ENCODE measurements around the gene EBLN1. TPM values are rescaled to one million over a fixed set of nuclear protein-coding genes. Genes with fewer than 3 reads are reported as not detected.
A peak's percentile ranks its signal among the peaks of the same experiment; 100 is the strongest.

The EBLN1 gene
- polyA plus RNA-seq (2013, experiment 1 of 2) = 0.03 TPM
- not detected for polyA plus RNA-seq (2013, experiment 2 of 2)

- Histone ChIP-seq H3K79me2 (ENCODE audit: control insufficient read depth, insufficient read depth, low read length) (no peaks in the 10 kb centered on the region), H3K56ac (ENCODE audit: low read length) (no peak within 1 kb of the TSS), H2AK5ac (ENCODE audit: low read length) (no peak within 1 kb of the TSS), H3K4me2 (ENCODE audit: low read length) (no peak within 1 kb of the TSS), H3K9ac (ENCODE audit: low read length) (no peak within 1 kb of the TSS), H3K27me3 (ENCODE audit: insufficient read depth, low read length, poor library complexity) (no peaks in the 10 kb centered on the region), H2BK5ac (ENCODE audit: low read length) (no peak within 1 kb of the TSS), H4K5ac (ENCODE audit: low read length) (no peak within 1 kb of the TSS), H4K8ac (ENCODE audit: low read depth, low read length) (no peak within 1 kb of the TSS), H3K36me3 (ENCODE audit: control insufficient read depth, insufficient read depth, low read length) (no peaks in the 10 kb centered on the region), H3K79me1 (ENCODE audit: low read length) (no peaks in the 10 kb centered on the region), H2BK120ac (ENCODE audit: low read depth, low read length) (no peak within 1 kb of the TSS), H3K4ac (ENCODE audit: low read depth, low read length) (no peak within 1 kb of the TSS), H3K4me1 (ENCODE audit: control insufficient read depth, low read depth, low read length) (no peaks in the 10 kb centered on the region), H3K23ac (ENCODE audit: low read length) (no peak within 1 kb of the TSS), H3K18ac (ENCODE audit: low read length) (no peak within 1 kb of the TSS), H2BK15ac (replicated peaks; ENCODE audit: low read depth) (no peak within 1 kb of the TSS), H3K27ac (ENCODE audit: low read depth, low read length) (no peak within 1 kb of the TSS), H3K4me3 (ENCODE audit: low read length) (no peak within 1 kb of the TSS)
- no peak for DNase-seq
- WGBS (ENCODE audit: extremely low coverage, insufficient coverage, low lambda C conversion rate) = no CpG with 5 or more reads among the region's 7 CpGs
Measured at GRCh38 chr10:22217842-22218241, at the start of gene EBLN1. Gene EBLN1, minus strand, starts transcription at chr10:22218015. Its CDS starts 8,032 bp downstream, at chr10:22209983.

GRCh38 chr10:22265839-22266537 lies 48.2 kb upstream of the EBLN1 start:
- Histone ChIP-seq H3K4ac (ENCODE audit: low read depth, low read length) (no peak overlapping the region), H2BK120ac (ENCODE audit: low read depth, low read length) (no peak overlapping the region), H3K79me1 (ENCODE audit: low read length) (no peaks in the 10 kb centered on the region), H3K36me3 (ENCODE audit: control insufficient read depth, insufficient read depth, low read length) (no peaks in the 10 kb centered on the region), H3K27ac (ENCODE audit: low read depth, low read length) (no peak overlapping the region), H3K79me2 (ENCODE audit: control insufficient read depth, insufficient read depth, low read length) (no peaks in the 10 kb centered on the region), H3K4me2 (ENCODE audit: low read length) (no peak overlapping the region), H4K5ac (ENCODE audit: low read length) (no peak overlapping the region), H2BK15ac (replicated peaks; ENCODE audit: low read depth) (no peak overlapping the region), H3K56ac (ENCODE audit: low read length) (no peak overlapping the region), H3K4me3 (ENCODE audit: low read length) (no peak overlapping the region), H2BK5ac (ENCODE audit: low read length) (no peak overlapping the region), H4K8ac (ENCODE audit: low read depth, low read length) (no peak overlapping the region), H3K23ac (ENCODE audit: low read length) (no peak overlapping the region), H3K4me1 (ENCODE audit: control insufficient read depth, low read depth, low read length) (no peaks in the 10 kb centered on the region), H2AK5ac (ENCODE audit: low read length) (no peak overlapping the region), H3K27me3 (ENCODE audit: insufficient read depth, low read length, poor library complexity) (no peaks in the 10 kb centered on the region), H3K9ac (ENCODE audit: low read length) (no peak overlapping the region), H3K18ac (ENCODE audit: low read length) (no peak overlapping the region)
- WGBS (ENCODE audit: extremely low coverage, insufficient coverage, low lambda C conversion rate) = no CpG with 5 or more reads among the region's 4 CpGs
- no peak for DNase-seq

- no peaks in the 10 kb centered on the region for H3K36me3 ChIP-seq (ENCODE audit: control insufficient read depth, insufficient read depth, low read length)
- no peak overlapping the region for H3K18ac ChIP-seq (ENCODE audit: low read length)
- H3K56ac ChIP-seq (ENCODE audit: low read length) = no peak overlapping the region
- no peak overlapping the region for H4K8ac ChIP-seq (ENCODE audit: low read depth, low read length)
- no peak overlapping the region for H3K9ac ChIP-seq (ENCODE audit: low read length)
- no peak overlapping the region for H2AK5ac ChIP-seq (ENCODE audit: low read length)
- H2BK120ac ChIP-seq (ENCODE audit: low read depth, low read length) = no peak overlapping the region
- H3K4me2 ChIP-seq (ENCODE audit: low read length) = no peak overlapping the region
- H3K4ac ChIP-seq (ENCODE audit: low read depth, low read length) = no peak overlapping the region
- H3K23ac ChIP-seq (ENCODE audit: low read length) = no peak overlapping the region
- H3K79me2 ChIP-seq (ENCODE audit: control insufficient read depth, insufficient read depth, low read length) = no peaks in the 10 kb centered on the region
- H2BK5ac ChIP-seq (ENCODE audit: low read length) = no peak overlapping the region
- H3K27ac ChIP-seq (ENCODE audit: low read depth, low read length) = no peak overlapping the region
- no peaks in the 10 kb centered on the region for H3K27me3 ChIP-seq (ENCODE audit: insufficient read depth, low read length, poor library complexity)
- DNase-seq = no peak
- WGBS (ENCODE audit: extremely low coverage, insufficient coverage, low lambda C conversion rate) = no CpG with 5 or more reads among the region's 2 CpGs
- H2BK15ac ChIP-seq (replicated peaks; ENCODE audit: low read depth) = no peak overlapping the region
- no peak overlapping the region for H4K5ac ChIP-seq (ENCODE audit: low read length)
- H3K4me3 ChIP-seq (ENCODE audit: low read length) = no peak overlapping the region
- H3K79me1 ChIP-seq (ENCODE audit: low read length) = no peaks in the 10 kb centered on the region
- H3K4me1 ChIP-seq (ENCODE audit: control insufficient read depth, low read depth, low read length) = no peaks in the 10 kb centered on the region
Measured at GRCh38 chr10:22263106-22263505, 45.3 kb upstream of the EBLN1 start.

- H3K9ac ChIP-seq (ENCODE audit: low read length) = no peak overlapping the region
- no peak overlapping the region for H2BK120ac ChIP-seq (ENCODE audit: low read depth, low read length)
- no peak overlapping the region for H3K18ac ChIP-seq (ENCODE audit: low read length)
- H2BK5ac ChIP-seq (ENCODE audit: low read length) = no peak overlapping the region
- no peak overlapping the region for H3K23ac ChIP-seq (ENCODE audit: low read length)
- no peak overlapping the region for H3K4ac ChIP-seq (ENCODE audit: low read depth, low read length)
- H3K79me2 ChIP-seq (ENCODE audit: control insufficient read depth, insufficient read depth, low read length) = no peaks in the 10 kb centered on the region
- no peak overlapping the region for H4K5ac ChIP-seq (ENCODE audit: low read length)
- DNase-seq = peak; percentile 32
- H4K8ac ChIP-seq (ENCODE audit: low read depth, low read length) = no peak overlapping the region
- no peaks in the 10 kb centered on the region for H3K4me1 ChIP-seq (ENCODE audit: control insufficient read depth, low read depth, low read length)
- no peaks in the 10 kb centered on the region for H3K36me3 ChIP-seq (ENCODE audit: control insufficient read depth, insufficient read depth, low read length)
- no peak overlapping the region for H2BK15ac ChIP-seq (replicated peaks; ENCODE audit: low read depth)
- H3K4me2 ChIP-seq (ENCODE audit: low read length) = no peak overlapping the region
- H2AK5ac ChIP-seq (ENCODE audit: low read length) = no peak overlapping the region
- no peak overlapping the region for H3K56ac ChIP-seq (ENCODE audit: low read length)
- no peaks in the 10 kb centered on the region for H3K79me1 ChIP-seq (ENCODE audit: low read length)
- no peak overlapping the region for H3K27ac ChIP-seq (ENCODE audit: low read depth, low read length)
- WGBS (ENCODE audit: extremely low coverage, insufficient coverage, low lambda C conversion rate) = no CpG with 5 or more reads among the region's 3 CpGs
- no peaks in the 10 kb centered on the region for H3K27me3 ChIP-seq (ENCODE audit: insufficient read depth, low read length, poor library complexity)
- no peak overlapping the region for H3K4me3 ChIP-seq (ENCODE audit: low read length)
Measured at GRCh38 chr10:22259280-22259679, 41.5 kb upstream of the EBLN1 start.

- DNase-seq = no peak
- H3K79me2 ChIP-seq (ENCODE audit: control insufficient read depth, insufficient read depth, low read length) = no peaks in the 10 kb centered on the region
- no peaks in the 10 kb centered on the region for H3K4me1 ChIP-seq (ENCODE audit: control insufficient read depth, low read depth, low read length)
- no peak overlapping the region for H2BK5ac ChIP-seq (ENCODE audit: low read length)
- no peak overlapping the region for H2BK15ac ChIP-seq (replicated peaks; ENCODE audit: low read depth)
- H3K23ac ChIP-seq (ENCODE audit: low read length) = no peak overlapping the region
- H4K8ac ChIP-seq (ENCODE audit: low read depth, low read length) = no peak overlapping the region
- H3K56ac ChIP-seq (ENCODE audit: low read length) = no peak overlapping the region
- no CpG with 5 or more reads among the region's 3 CpGs for WGBS (ENCODE audit: extremely low coverage, insufficient coverage, low lambda C conversion rate)
- H2BK120ac ChIP-seq (ENCODE audit: low read depth, low read length) = no peak overlapping the region
- H3K9ac ChIP-seq (ENCODE audit: low read length) = no peak overlapping the region
- no peak overlapping the region for H4K5ac ChIP-seq (ENCODE audit: low read length)
- no peaks in the 10 kb centered on the region for H3K79me1 ChIP-seq (ENCODE audit: low read length)
- H3K36me3 ChIP-seq (ENCODE audit: control insufficient read depth, insufficient read depth, low read length) = no peaks in the 10 kb centered on the region
- H3K4me2 ChIP-seq (ENCODE audit: low read length) = no peak overlapping the region
- no peak overlapping the region for H3K4me3 ChIP-seq (ENCODE audit: low read length)
- H3K27ac ChIP-seq (ENCODE audit: low read depth, low read length) = no peak overlapping the region
- H3K4ac ChIP-seq (ENCODE audit: low read depth, low read length) = no peak overlapping the region
- peaks cover 4% of the 10 kb centered on the region for H3K27me3 ChIP-seq (ENCODE audit: insufficient read depth, low read length, poor library complexity)
- H2AK5ac ChIP-seq (ENCODE audit: low read length) = no peak overlapping the region
- H3K18ac ChIP-seq (ENCODE audit: low read length) = no peak overlapping the region
Measured at GRCh38 chr10:22258471-22258870, 40.7 kb upstream of the EBLN1 start.

GRCh38 chr10:22253580-22253882 lies 35.7 kb upstream of the EBLN1 start:
- DNase-seq = peak; percentile 60
- no peaks in the 10 kb centered on the region for H3K4me1 ChIP-seq (ENCODE audit: control insufficient read depth, low read depth, low read length)
- peak overlapping the region; percentile 14 for H3K9ac ChIP-seq (ENCODE audit: low read length)
- no peak overlapping the region for H2BK120ac ChIP-seq (ENCODE audit: low read depth, low read length)
- H3K18ac ChIP-seq (ENCODE audit: low read length) = no peak overlapping the region
- no peak overlapping the region for H4K8ac ChIP-seq (ENCODE audit: low read depth, low read length)
- peak overlapping the region; percentile 83 for H3K4me2 ChIP-seq (ENCODE audit: low read length)
- no peaks in the 10 kb centered on the region for H3K79me2 ChIP-seq (ENCODE audit: control insufficient read depth, insufficient read depth, low read length)
- no peak overlapping the region for H2BK15ac ChIP-seq (replicated peaks; ENCODE audit: low read depth)
- H3K79me1 ChIP-seq (ENCODE audit: low read length) = no peaks in the 10 kb centered on the region
- no peak overlapping the region for H2AK5ac ChIP-seq (ENCODE audit: low read length)
- no peak overlapping the region for H3K23ac ChIP-seq (ENCODE audit: low read length)
- H3K4ac ChIP-seq (ENCODE audit: low read depth, low read length) = no peak overlapping the region
- H3K4me3 ChIP-seq (ENCODE audit: low read length) = no peak overlapping the region
- no peak overlapping the region for H3K27ac ChIP-seq (ENCODE audit: low read depth, low read length)
- no peak overlapping the region for H2BK5ac ChIP-seq (ENCODE audit: low read length)
- H3K56ac ChIP-seq (ENCODE audit: low read length) = peak overlapping the region; percentile 57
- no CpG with 5 or more reads among the region's 24 CpGs for WGBS (ENCODE audit: extremely low coverage, insufficient coverage, low lambda C conversion rate)
- H3K27me3 ChIP-seq (ENCODE audit: insufficient read depth, low read length, poor library complexity) = peaks cover 14% of the 10 kb centered on the region
- H4K5ac ChIP-seq (ENCODE audit: low read length) = no peak overlapping the region
- no peaks in the 10 kb centered on the region for H3K36me3 ChIP-seq (ENCODE audit: control insufficient read depth, insufficient read depth, low read length)
